Putamen (tissue), 1 donor: ENCODE measurements around the gene GINM1.

Source experiments
- DNase-seq: peaks from one replicate; pipeline ENCODE4 v3.0.0-alpha.2; 2016; ENCODE audit warnings: low spot score

GINM1 gene, protein sequence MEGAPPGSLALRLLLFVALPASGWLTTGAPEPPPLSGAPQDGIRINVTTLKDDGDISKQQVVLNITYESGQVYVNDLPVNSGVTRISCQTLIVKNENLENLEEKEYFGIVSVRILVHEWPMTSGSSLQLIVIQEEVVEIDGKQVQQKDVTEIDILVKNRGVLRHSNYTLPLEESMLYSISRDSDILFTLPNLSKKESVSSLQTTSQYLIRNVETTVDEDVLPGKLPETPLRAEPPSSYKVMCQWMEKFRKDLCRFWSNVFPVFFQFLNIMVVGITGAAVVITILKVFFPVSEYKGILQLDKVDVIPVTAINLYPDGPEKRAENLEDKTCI

DNA sequence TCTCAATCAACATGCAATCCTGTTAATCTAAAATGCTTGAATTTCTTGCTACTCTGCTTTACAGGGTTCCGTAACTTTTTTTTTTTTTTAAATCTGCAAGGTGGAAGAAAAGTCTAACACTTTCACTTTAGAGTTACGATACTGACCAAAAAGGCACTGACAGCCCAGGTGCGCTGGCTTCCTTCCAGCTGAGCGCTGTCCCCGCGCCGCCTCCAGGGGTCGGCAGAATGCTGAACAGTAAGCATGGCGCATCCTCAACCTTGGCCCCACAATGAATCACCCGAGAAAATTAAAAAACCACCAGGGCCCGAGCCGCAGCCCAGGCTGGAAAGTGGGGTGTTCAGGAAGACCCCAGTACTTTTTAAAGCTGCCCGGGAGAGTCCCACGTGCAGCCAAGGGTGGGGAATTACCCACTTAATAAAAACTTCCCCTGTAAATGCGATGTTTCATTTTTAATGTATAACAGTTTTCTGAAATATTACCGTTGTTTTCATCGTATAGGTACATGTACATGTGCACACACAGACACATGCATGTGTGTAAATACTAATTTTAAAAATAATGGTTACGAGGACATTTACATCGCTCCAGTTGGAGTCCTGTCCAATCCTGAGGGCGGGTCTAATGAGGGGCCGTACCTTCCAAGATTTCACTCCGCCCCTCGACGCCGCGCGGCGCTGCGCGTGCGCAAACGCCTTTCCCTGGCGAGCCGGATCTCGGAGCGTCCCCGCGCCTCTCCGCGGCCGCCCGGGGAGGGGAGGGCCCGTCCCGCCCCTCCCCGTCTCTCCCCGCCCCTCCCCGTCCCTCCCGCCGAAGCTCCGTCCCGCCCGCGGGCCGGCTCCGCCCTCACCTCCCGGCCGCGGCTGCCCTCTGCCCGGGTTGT, at the start of gene GINM1:
Gene GINM1, plus strand, starts transcription at position 849 of the 883 bp plus-strand sequence. CDS start 40 bp downstream, outside the sequence.
- DNase-seq: peak; percentile 95

DNA sequence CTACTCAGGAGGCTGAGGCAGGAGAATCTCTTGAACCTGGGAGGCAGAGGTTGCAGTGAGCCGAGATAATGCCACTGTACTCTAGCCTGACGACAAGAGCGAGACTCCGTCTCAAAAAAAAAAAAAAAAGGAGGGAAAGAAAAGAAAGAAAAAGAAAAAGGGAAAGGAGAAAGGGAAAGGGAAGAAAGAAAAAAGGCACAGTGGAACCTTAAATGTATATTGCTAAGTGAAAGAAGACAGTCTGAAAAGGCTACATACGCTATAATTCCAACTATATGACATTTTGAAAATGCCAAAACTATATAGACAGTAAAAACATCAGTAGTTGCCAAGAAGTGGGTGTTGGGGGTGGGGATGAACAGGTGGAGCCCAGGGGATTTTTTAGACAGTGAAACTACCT, 36.5 kb upstream of the GINM1 start:
- DNase-seq: no peak

DNA sequence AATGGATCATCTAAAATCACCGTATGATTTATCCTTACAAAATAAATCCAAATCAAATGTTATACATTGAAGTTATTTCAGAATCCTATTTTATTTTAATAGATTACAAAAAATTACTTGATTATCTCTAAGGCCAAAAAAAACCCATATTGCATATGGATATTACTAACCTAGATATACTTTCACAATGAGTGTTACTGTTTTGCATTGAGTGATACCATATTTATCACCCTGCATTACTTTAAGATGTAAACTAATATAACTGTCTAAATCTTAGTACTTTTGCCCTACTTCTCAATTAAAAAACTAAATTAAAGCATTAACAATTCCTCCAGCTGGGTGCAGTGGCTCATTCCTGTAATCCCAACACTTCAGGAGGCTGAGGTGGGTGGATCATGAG, 31.4 kb upstream of the GINM1 start:
- no peak for DNase-seq

DNA sequence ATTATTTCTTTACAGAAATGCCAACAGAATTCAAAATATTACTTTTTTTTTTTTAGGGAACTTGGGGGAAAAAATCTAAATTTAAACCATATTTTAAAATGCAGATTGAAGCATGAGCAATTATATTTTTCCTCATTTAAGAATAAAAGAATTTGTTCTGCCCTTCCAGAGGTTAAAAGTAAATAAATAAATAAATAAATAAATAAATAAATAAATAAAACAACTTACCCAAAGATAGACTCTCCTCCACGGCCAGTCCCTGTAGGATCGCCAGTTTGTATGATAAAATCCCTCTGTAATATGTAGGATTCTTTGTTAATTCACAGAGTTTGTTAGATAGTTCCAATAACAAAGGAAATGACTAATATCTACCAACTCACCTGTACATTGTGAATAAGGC, 25.0 kb upstream of the GINM1 start:
- no peak for DNase-seq

DNA sequence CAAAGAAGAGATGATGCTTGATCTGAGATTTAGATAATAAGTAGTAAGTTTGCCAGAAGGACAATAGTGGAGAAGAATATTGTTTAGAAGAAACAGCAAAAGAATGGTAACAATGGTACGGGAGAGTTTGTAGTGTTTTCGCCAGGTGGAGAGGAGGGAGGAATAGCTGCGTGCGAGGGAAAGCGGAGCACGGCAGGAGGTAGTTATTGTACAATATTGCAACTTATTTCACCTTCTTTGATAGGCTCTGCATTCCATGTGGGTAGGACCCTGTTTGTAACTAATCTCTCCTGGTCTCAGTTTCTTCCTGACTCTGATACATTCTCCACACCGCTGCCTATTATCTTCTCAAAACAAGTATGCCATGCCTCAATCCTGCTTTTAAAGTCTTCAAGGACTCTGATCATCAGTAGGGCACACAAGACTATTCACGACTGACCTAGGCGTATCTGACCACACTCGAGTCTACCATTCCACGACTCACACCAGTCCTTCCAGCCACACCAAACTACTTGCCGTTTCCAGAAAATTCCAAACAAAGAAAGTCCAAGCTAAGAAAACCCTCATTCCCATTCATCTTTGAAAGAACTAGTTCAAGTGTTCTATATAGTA, 21.4 kb upstream of the GINM1 start:
- DNase-seq: no peak

DNA sequence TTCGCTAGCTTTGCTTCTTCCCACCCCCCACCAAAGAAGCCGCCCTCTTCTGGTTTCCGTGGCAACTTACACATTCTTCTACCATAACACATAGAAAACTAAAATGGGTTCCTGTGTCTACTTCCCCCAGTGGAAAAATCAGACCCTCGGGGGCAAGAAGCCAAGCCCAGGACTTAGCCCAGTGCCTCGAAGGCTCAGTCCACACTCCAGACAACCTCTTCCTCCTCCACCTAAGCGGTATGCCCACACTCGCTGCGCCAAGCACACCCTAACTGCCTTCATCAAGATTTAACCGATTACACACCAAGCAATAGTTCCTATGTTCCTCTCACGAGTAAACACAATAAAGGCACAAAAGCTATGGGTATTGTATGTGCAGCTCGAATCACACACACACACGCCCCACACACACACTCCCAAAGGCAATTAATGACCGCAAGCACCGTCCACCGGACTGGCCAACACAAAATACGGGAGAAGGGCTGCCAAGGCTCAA, 20.9 kb upstream of the GINM1 start:
- DNase-seq: peak; percentile 61

DNA sequence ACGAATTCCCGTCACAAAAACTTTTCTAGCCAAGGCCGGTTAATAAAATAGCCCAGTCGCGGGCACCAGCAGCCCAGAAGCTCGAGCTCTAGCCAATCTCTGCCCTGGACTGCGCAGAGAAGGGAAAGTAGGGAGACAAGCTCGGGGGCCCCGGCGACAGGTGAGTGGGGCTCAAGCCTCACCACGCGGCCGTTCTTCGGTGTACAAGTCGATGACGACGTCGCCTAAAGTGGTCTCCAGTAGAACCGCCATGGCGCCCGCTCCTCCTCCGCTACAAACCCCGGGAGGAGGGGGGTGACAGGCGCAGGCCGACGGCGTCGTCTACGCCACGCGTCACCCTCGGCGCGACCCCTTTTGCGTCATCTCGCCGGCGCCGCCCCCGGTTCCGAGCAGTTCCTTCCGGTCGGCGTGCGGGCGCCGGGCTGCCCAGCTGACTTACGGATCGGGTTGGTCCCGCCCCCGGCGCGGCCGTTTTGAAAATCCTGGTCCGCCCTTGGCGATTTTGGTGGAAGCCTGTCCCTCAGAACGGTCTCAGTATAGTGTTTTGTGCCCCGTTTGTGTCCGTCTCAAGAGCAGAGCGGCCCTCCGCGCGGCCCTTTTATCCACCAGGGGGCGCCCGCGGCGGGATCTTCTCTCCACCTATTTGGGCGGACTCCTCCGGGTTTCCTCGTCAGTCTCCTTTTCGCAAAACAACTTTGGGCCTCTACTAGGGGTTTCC, 20.3 kb upstream of the GINM1 start, which contains the start of gene PPIL4:
Gene PPIL4, minus strand, starts transcription at position 290 of the 718 bp plus-strand sequence. Its CDS starts 38 bp downstream, at position 252.
- peak; percentile 94 for DNase-seq

DNA sequence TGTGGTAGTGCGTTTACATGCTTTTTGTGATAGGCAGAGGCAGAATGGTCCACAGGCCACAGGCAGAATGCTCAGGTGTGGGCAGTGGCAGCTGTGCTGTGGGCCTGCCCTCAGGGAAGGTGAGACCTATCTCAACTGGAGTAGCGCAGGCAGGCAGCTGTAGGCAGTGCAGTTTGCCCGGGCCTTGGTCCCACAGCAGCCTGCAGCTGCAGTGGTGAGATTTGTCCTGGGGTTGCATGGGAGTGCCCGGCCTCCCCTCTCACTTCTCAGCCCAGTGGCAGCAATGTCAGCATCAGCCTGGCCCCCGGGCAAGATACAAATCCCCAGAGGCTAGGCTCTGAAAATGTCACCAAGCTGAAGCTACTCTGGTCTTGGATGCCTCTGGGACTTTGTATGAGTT, 14.3 kb upstream of the GINM1 start:
- no peak for DNase-seq

DNA sequence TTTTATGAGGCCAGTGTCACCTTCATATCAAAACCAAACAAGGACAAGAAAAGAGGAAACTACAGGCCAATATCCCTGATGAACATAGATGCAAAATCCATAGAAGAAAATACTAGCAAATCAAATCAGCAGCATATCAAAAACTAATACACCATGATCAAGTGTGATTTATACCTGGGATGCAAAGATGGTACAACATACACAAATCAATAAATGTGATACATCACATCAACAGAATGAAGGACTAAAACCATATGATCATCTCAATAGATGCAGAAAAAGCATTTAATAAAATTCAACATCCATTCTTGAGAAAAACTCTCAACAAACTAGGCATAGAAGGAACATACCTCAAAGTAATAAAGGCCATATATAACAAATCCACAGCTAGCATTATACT, 8.1 kb upstream of the GINM1 start:
- no peak for DNase-seq

DNA sequence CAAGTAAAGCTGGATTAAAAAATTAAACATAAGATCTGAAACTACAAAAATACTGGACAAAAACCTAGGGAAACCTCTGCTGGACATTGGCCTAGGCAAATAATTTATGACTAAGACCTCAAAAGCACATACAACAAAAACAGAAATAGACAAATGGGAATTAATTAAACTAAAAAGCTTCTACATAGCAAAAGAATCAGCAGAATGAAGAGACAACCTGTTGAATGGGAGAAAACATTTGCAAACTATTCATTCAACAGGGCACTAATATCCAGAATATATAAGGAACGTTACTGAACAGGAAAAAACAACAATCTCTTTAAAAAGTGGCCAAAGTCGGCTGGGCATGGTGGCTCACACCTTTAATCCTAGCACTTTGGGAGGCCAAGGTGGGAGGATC, 6.8 kb upstream of the GINM1 start:
- no peak for DNase-seq

DNA sequence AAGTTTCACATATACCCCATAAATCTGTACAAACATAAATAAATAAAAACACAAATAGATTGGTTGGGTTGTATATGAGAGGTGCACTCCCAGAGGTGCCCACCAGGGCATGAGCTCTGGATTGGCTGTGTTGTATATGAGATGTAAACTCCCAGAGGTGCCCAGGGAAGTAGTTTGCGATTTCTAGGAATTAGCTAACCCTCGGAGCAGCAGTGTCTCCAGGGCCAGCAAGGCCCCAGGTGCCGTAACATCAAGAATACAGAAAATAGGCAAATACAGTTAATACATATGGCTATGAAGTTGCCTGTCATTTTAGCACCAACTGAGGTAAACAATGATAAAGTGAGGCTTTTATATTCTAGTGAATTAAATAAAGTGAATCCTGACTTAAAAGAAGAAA, 5.4 kb upstream of the GINM1 start:
- no peak for DNase-seq

DNA sequence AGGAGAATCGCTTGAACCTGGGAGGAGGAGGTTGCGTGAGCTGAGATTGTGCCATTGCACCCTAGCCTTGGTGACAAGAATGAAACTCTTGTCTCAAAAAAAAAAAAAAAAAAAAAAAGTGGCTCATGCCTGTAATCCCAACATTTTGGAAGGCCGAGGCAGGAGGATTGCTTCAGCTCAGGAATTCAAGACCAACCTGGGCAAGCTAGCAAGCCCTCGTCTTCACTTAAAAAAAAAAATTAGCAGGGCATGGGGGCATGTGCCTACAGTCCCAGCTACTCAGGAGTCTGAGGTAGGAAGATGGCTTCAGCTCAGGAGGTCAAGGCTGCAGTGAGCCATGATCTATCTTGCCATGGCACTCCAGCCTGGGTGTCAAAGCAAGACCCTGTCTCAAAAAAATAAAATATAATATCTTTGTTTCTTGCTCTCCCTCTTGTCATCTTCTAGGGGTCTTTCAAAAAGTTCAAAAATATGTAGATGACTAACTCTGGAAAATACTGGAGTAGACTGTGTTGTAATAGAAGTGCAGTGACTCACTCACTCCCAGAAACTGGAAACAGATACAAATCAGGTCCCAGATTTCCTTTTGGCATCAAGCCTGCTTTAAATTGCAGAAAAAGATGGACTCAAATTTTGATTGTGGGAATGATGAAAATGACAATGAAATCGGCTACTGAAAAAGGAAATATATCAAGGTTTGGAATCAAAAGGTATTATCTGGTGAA, 2.8 kb upstream of the GINM1 start:
- DNase-seq: no peak

DNA sequence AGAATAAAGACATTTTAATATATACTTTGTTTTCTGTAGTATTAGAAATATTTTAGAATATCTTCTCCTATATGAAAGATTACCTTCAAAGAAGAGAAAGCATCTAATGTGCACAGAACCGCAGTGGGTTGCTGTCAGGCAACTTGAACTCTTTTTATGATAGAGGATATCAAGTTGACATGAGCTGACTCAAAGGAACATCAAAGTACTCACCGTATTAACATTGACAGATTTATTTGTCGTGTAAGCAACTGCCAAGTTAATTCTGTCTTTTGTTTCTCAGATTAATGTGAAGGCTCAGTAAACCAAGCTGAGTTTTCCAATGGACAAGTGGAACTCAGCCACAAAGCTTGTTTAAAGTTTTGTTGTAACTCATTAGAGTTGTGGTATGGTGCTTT, 2.2 kb upstream of the GINM1 start:
- DNase-seq: no peak

DNA sequence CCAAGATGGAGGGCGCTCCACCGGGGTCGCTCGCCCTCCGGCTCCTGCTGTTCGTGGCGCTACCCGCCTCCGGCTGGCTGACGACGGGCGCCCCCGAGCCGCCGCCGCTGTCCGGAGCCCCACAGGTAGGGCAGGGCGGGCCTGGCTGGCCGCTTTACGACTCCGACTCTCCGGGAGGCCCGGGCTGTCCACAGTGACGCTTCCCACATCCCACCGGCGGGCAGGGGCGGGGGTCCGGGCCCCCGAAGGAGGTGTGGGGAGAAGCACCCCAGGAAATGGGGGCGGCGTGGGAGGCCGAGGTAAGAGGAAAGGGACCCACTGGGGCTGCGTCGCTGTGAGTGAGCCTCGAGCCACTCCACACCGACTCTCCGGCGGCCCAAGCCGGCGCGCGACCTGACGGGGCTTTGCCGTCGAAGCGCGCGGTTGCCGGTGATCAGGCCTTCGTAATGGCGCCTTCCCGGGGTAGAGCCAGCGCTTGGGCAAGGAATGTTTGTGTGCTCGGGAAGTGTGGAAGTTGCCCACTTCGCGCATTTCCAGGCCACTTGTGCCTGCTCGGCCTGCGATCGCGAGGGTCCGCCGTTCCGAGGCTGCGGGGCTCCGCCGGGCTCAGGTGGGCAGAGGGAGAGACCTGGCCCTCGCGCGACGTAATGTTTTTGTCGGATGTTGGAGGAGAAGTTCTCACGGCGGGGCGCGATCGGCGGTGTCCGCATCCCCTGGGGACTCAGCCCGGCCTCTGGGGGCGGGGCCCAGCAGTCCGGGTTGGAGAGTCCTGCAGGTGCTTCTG, 427 bp downstream of the GINM1 start:
- peak; percentile 27 for DNase-seq

DNA sequence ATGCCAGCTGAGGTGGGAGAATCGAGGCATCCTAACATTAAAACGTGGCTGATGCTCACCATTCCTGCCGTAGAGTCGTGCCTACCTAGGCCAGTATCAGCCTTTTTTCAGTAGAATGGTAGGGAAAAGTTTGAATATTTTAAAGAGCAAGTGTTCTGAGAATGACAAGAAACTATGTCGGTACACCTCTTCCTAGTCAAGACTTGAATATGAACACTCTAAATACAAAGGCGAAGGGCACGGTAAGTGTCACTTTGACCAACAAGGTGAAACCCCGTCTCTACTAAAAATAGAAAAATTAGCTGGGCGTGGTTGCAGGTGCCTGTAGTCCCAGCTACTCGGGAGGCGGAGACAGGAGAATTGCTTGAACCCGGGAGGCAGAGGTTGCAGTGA, 1.0 kb downstream of the GINM1 start:
- no peak for DNase-seq

DNA sequence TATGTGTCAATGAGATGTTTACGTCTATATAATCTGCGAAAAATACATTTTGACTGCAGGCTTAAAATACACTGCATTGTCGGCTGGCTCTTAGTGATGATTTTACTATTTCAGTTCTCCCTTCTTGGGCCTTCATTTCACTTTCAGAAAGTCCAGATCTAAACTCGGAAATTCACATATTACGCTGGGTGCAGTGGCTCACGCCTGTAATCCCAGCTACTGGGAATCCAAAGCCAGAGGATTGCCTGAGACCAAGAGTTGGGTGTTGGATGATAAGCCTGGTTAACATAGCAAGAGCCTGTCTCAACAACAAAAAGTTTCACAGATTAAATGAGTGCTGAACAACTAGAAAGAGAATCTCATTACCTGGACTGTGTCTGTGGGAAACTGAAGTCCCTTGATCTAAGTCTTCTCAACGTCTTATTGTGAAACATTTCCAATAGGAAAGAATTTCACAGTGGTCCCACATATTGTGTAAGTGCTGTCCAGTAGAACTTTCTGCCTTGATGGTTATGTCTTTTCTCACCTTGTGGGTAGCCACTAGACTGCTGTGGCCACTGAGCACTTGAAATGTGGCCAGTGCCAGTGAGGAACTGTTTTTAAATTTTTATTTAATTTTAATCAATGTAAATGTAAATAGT, 1.9 kb downstream of the GINM1 start:
- DNase-seq: no peak

DNA sequence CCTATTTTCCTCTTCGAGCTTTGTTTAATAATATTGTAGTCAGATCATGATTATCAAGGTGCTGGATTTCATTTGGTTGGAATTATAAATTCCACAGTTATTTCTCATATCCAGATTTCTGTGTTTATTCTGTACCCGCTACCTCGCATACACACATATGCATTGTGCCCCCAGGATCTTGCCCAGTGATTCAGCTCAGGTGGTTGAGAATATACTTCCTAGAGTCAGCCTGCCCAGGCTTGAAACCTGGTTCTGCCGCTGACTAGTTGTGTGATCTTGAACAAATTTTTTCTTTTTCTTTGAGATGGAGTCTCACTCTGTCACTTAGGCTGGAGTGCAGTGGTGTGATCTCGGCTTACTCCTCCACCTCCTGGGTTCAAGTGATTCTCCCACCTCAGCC, 14.7 kb downstream of the GINM1 start:
- no peak for DNase-seq

DNA sequence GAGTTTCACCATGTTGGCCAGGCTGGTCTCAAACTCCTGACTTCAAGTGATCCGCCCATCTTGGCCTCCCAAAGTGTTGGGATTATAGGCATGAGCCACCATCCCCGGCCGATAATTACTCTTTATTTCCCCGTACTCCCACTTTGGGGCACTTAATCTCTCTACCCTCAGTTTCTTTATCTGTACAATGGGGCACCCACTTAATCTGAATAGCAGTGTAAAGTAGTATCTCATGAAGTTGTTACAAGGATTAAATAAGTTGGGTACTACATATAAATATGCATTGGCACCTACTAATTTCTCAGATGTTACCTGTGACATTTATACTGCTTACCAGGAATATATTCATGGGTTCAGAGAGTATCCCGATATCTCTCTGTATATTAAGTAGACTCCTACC, 15.2 kb downstream of the GINM1 start:
- DNase-seq: no peak

DNA sequence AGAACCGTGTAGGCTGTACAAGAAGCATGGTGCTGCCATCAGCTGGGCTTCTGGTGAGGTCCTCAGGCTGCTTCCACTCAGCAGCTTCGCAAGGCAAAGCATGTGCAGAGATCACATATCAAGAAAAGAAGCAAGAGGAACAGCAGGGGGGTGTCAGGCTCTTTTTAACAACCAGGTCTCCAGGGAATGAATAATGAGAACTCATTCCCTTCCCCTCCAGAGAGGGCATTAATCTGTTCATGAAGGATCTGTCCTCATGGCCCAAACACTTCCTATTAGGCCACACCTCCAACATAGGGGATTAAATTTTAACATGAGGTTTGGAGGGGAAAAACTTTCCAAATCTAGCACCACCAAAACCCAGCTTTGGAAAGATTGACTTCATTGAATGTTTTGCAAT, 20.0 kb downstream of the GINM1 start:
- DNase-seq: no peak

DNA sequence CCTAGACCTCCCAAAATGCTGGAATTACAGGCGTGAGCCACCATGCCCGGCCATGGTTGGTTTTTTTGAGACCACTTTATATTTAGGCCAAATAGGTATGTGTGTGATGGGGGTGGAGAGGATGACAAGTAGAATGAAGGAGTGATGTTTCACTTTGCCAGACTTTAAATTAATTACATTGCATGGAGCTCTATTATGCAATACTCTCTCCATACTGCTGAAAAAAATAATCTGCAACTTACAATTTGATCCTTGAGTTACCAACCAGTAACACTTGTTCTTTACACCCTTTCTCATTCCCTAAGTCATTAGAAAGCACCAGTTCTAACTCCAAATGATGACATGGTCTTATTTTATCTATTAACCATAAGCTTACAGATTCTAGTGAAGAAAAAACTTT, 26.8 kb downstream of the GINM1 start:
- no peak for DNase-seq
